Neural progenitor cell (in vitro differentiated cells): Measurements from ENCODE around the gene COQ10B. TPM values are rescaled to one million over a fixed set of nuclear protein-coding genes. Genes with fewer than 3 reads are reported as not detected.
"Not testable (repeated sequence)": the region's sequence is repeated elsewhere in the genome, so short reads cannot be mapped to it uniquely, and the experiment has no call there.

Experiments used
- DNase-seq: peaks from one replicate; pipeline ENCODE4 v3.0.0-alpha.2; 2016; ENCODE audit warnings: low spot score
- H2AFZ ChIP-seq: fragments of 200-600 bp; sonication (generic); replicated peaks from 2 replicates; pipeline ENCODE4 v1.6.1; 2016; ENCODE audit warnings: antibody characterized with exemption
- H3F3A ChIP-seq: fragments of 200-600 bp; sonication (generic); 2 replicates; pipeline ENCODE4 v1.6.1; 2016; ENCODE audit warnings: antibody characterized with exemption, low read depth
- H3K27ac ChIP-seq: fragments of 200-600 bp; sonication (generic); 2 replicates; pipeline ENCODE4 v1.5.1; 2016; ENCODE audit warnings: mild to moderate bottlenecking
- H3K27me3 ChIP-seq: fragments of 200-600 bp; sonication (generic); 2 replicates; pipeline ENCODE4 v1.6.1; 2016; ENCODE audit warnings: mild to moderate bottlenecking, moderate library complexity
- H3K36me3 ChIP-seq: fragments of 200-600 bp; sonication (generic); 2 replicates; pipeline ENCODE4 v1.5.1; 2016
- H3K4me1 ChIP-seq: fragments of 200-600 bp; sonication (generic); 2 replicates; pipeline ENCODE4 v1.6.1; 2016; ENCODE audit warnings: mixed run types
- H3K4me2 ChIP-seq: fragments of 200-600 bp; sonication (generic); 2 replicates; pipeline ENCODE4 v1.6.1; 2016
- H3K4me3 ChIP-seq: fragments of 200-600 bp; sonication (generic); 2 replicates; pipeline ENCODE4 v1.5.1; 2016
- H3K79me2 ChIP-seq: fragments of 200-600 bp; sonication (generic); 2 replicates; pipeline ENCODE4 v1.6.1; 2016; ENCODE audit warnings: low read depth
- H3K9ac ChIP-seq: fragments of 200-600 bp; sonication (generic); 2 replicates; pipeline ENCODE4 v1.6.1; 2016
- H3K9me3 ChIP-seq: fragments of 200-600 bp; sonication (generic); 2 replicates; pipeline ENCODE4 v1.5.1; 2016; ENCODE audit warnings: low read depth
- H4K20me1 ChIP-seq: fragments of 200-600 bp; sonication (generic); 2 replicates; pipeline ENCODE4 v1.6.1; 2016; ENCODE audit warnings: low read depth
- H3K27ac Mint-ChIP-seq: 3 replicates; pipeline ENCODE4 v1.8.0; 2021; ENCODE audit warnings: mixed read lengths
- H3K27me3 Mint-ChIP-seq: 2 replicates; pipeline ENCODE4 v1.8.0; 2022; ENCODE audit warnings: low read depth, mild to moderate bottlenecking, inconsistent platforms, moderate library complexity, mixed read lengths; ENCODE audit not compliant: insufficient read depth
- H3K36me3 Mint-ChIP-seq: 3 replicates; pipeline ENCODE4 v1.8.0; 2021; ENCODE audit warnings: mixed read lengths
- H3K4me1 Mint-ChIP-seq: 3 replicates; pipeline ENCODE4 v1.8.0; 2021; ENCODE audit warnings: mixed read lengths
- H3K4me3 Mint-ChIP-seq: 3 replicates; pipeline ENCODE4 v1.8.0; 2021; ENCODE audit warnings: mild to moderate bottlenecking, moderate library complexity, mixed read lengths
- H3K9me3 Mint-ChIP-seq: 3 replicates; pipeline ENCODE4 v1.8.0; 2020; ENCODE audit warnings: mixed read lengths
- CTCF ChIP-seq: fragments of 200-600 bp; sonication (generic); IDR thresholded peaks from 2 replicates; pipeline ENCODE4 v1.5.1; 2017; ENCODE audit warnings: antibody characterized with exemption, mild to moderate bottlenecking
- EZH2 ChIP-seq: fragments of 200-600 bp; sonication (generic); IDR thresholded peaks from 2 replicates; pipeline ENCODE4 v1.6.1; 2017; ENCODE audit warnings: antibody characterized with exemption, mild to moderate bottlenecking, moderate library complexity
- EZH2phosphoT487 ChIP-seq: fragments of 200-600 bp; sonication (generic); IDR thresholded peaks from 2 replicates; pipeline ENCODE4 v1.6.1; 2017; ENCODE audit warnings: antibody characterized with exemption
- total RNA-seq: library from RNA; depleted of rRNA; stranded (reverse); fragments of >200 nt; gene quantifications from 2 replicates; pipeline ENCODE4 v1.2.3, GENCODE V29; 2015; ENCODE audit warnings: low replicate concordance

COQ10B gene
- total RNA-seq, 1 donor from 2014 or later = 20.1 TPM

GRCh38 chr2:197442857-197443256 is 10.5 kb upstream of the COQ10B start:
- H3K36me3 ChIP-seq = no peaks in the 10 kb centered on the region
- no peaks in the 10 kb centered on the region for H3K27me3 ChIP-seq
- Mint-ChIP-seq H3K4me3 (no peak overlapping the region), H3K36me3 (no peaks in the 10 kb centered on the region), H3K4me1 (peaks cover 8% of the 10 kb centered on the region), H3K9me3 (no peaks in the 10 kb centered on the region), H3K27ac (peak overlapping the region; percentile 11), H3K27me3 (peaks cover 2% of the 10 kb centered on the region)
- no peak for DNase-seq
- H4K20me1 ChIP-seq = no peaks in the 10 kb centered on the region
- no peaks in the 10 kb centered on the region for H3F3A ChIP-seq
- H2AFZ ChIP-seq = no peak overlapping the region
- H3K27ac ChIP-seq = no peak overlapping the region
- TF ChIP-seq EZH2 = no peak
- no peak for TF ChIP-seq CTCF
- no peak for TF ChIP-seq EZH2phosphoT487
- no peaks in the 10 kb centered on the region for H3K9me3 ChIP-seq
- H3K79me2 ChIP-seq = no peaks in the 10 kb centered on the region
- H3K9ac ChIP-seq = peak overlapping the region; percentile 22
- H3K4me2 ChIP-seq = no peak overlapping the region
- no peak overlapping the region for H3K4me3 ChIP-seq
- no peaks in the 10 kb centered on the region for H3K4me1 ChIP-seq

- H3K9me3 ChIP-seq = no peaks in the 10 kb centered on the region
- H3K9ac ChIP-seq = no peak overlapping the region
- no peak overlapping the region for H3K4me3 ChIP-seq
- no peak overlapping the region for H2AFZ ChIP-seq
- no peak for DNase-seq
- no peak overlapping the region for H3K27ac ChIP-seq
- no peaks in the 10 kb centered on the region for H3K9me3 Mint-ChIP-seq
- H3K4me2 ChIP-seq = no peak overlapping the region
- H3K4me1 Mint-ChIP-seq = peaks cover 8% of the 10 kb centered on the region
- no peaks in the 10 kb centered on the region for H3K4me1 ChIP-seq
- H4K20me1 ChIP-seq = no peaks in the 10 kb centered on the region
- H3K27me3 ChIP-seq = no peaks in the 10 kb centered on the region
- no peaks in the 10 kb centered on the region for H3K79me2 ChIP-seq
- H3K36me3 ChIP-seq = no peaks in the 10 kb centered on the region
- H3K4me3 Mint-ChIP-seq = no peak overlapping the region
- H3K27ac Mint-ChIP-seq = no peak overlapping the region
- TF ChIP-seq EZH2phosphoT487 (no peak), CTCF (no peak), EZH2 (no peak)
- H3K27me3 Mint-ChIP-seq = peaks cover 2% of the 10 kb centered on the region
- H3F3A ChIP-seq = no peaks in the 10 kb centered on the region
- H3K36me3 Mint-ChIP-seq = no peaks in the 10 kb centered on the region
Observed at GRCh38 chr2:197445746-197446145, 7.6 kb upstream of the COQ10B start.

- H3K79me2 ChIP-seq = no peaks in the 10 kb centered on the region
- no peaks in the 10 kb centered on the region for H3K9me3 ChIP-seq
- no peak overlapping the region for H3K4me2 ChIP-seq
- H3K4me3 Mint-ChIP-seq = no peak overlapping the region
- H3K9ac ChIP-seq = no peak overlapping the region
- no peak overlapping the region for H3K4me3 ChIP-seq
- no peaks in the 10 kb centered on the region for H3K36me3 ChIP-seq
- H3K27ac ChIP-seq = no peak overlapping the region
- no peaks in the 10 kb centered on the region for H3F3A ChIP-seq
- no peaks in the 10 kb centered on the region for H3K4me1 ChIP-seq
- no peaks in the 10 kb centered on the region for H3K27me3 Mint-ChIP-seq
- no peaks in the 10 kb centered on the region for H3K9me3 Mint-ChIP-seq
- no peak for DNase-seq
- H3K27me3 ChIP-seq = no peaks in the 10 kb centered on the region
- H4K20me1 ChIP-seq = no peaks in the 10 kb centered on the region
- peaks cover 8% of the 10 kb centered on the region for H3K4me1 Mint-ChIP-seq
- no peaks in the 10 kb centered on the region for H3K36me3 Mint-ChIP-seq
- H2AFZ ChIP-seq = no peak overlapping the region
- no peak overlapping the region for H3K27ac Mint-ChIP-seq
- no peak for TF ChIP-seq EZH2phosphoT487
- no peak for TF ChIP-seq CTCF
- TF ChIP-seq EZH2 = no peak
Observed at GRCh38 chr2:197446844-197447243, 6.5 kb upstream of the COQ10B start.

DNA sequence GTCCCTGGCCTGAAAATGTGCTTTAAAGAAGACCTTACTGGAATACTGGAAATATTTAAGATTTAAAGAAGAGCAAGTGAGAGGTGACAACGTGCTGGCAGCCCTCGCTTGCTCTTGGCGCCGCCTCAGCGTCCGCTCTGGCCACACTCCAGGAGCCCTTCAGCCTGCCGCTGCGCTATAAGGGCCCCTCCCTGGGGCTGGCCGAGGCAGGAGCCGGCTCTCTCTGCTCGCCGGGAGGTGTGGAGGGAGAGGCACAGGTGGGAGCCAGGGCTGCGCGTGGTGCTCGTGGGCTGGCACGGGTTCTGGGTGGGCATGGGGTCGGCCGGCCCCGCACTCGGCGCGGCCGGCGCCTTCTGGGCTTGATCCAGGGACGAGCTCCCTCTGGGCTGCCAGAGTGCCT is 2.9 kb upstream of the COQ10B start:
- Histone ChIP-seq H2AFZ (no peak overlapping the region), H3K9ac (no peak overlapping the region), H3F3A (peaks cover 19% of the 10 kb centered on the region), H3K4me1 (peaks cover 11% of the 10 kb centered on the region), H3K4me2 (no peak overlapping the region), H3K4me3 (no peak overlapping the region), H3K27ac (no peak overlapping the region), H4K20me1 (no peaks in the 10 kb centered on the region), H3K9me3 (no peaks in the 10 kb centered on the region), H3K27me3 (no peaks in the 10 kb centered on the region), H3K79me2 (peaks cover 16% of the 10 kb centered on the region), H3K36me3 (no peaks in the 10 kb centered on the region)
- Mint-ChIP-seq H3K27ac (no peak overlapping the region), H3K9me3 (no peaks in the 10 kb centered on the region), H3K4me1 (peaks cover 19% of the 10 kb centered on the region), H3K4me3 (no peak overlapping the region), H3K36me3 (no peaks in the 10 kb centered on the region), H3K27me3 (peaks cover 2% of the 10 kb centered on the region)
- no peak for DNase-seq
- TF ChIP-seq EZH2 = no peak
- no peak for TF ChIP-seq CTCF
- no peak for TF ChIP-seq EZH2phosphoT487

- not testable (repeated sequence) for H2AFZ ChIP-seq
- peak overlapping the region; percentile 74 for H3K27ac Mint-ChIP-seq
- H3K4me1 ChIP-seq = peaks cover 11% of the 10 kb centered on the region
Observed at GRCh38 chr2:197450935-197451358, 2.4 kb upstream of the COQ10B start.

More at GRCh38 chr2:197450935-197451358, 2.4 kb upstream of the COQ10B start:
- not testable (repeated sequence) for H3K27ac ChIP-seq, H3K36me3 ChIP-seq, H3K4me2 ChIP-seq, H3K9ac ChIP-seq, H3K27me3 Mint-ChIP-seq, H3K9me3 Mint-ChIP-seq, H3K4me3 ChIP-seq, H4K20me1 ChIP-seq, H3K4me3 Mint-ChIP-seq, H3K9me3 ChIP-seq, DNase-seq, H3K36me3 Mint-ChIP-seq, H3K27me3 ChIP-seq
- Histone ChIP-seq H3K79me2 (peaks cover 21% of the 10 kb centered on the region), H3F3A (peaks cover 19% of the 10 kb centered on the region)
- peaks cover 19% of the 10 kb centered on the region for H3K4me1 Mint-ChIP-seq
